ENCODE measurements around the gene KIAA0408.

DNA sequence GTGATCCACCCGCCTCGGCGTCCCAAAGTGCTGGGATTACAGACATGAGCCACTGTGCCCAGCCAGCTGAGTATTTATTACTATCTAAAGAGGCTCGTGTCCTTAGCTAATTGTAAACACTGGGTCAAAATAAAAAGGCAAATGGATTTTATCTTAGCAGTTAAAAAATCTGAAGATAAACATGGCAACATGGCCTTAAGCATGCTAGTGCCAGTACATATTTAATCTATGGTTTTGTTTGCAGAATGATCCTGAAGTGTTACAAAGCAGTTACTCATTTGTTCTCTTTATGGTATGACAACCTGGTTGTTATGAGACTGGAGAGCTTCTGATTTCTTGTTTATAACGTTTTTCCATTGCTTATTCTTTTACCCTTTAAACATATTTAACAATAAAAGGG lies 3.9 kb upstream of the KIAA0408 start:
- TF ChIP-seq CHD2 (IDR thresholded peaks at IDR 0.05; ENCODE audit: low read depth, low read length) = no peak
- no peak for TF ChIP-seq ZZZ3 (IDR thresholded peaks at IDR 0.05)
- no peak for TF ChIP-seq NCOR1 (IDR thresholded peaks at IDR 0.05)
- TF ChIP-seq, protein P1, sequence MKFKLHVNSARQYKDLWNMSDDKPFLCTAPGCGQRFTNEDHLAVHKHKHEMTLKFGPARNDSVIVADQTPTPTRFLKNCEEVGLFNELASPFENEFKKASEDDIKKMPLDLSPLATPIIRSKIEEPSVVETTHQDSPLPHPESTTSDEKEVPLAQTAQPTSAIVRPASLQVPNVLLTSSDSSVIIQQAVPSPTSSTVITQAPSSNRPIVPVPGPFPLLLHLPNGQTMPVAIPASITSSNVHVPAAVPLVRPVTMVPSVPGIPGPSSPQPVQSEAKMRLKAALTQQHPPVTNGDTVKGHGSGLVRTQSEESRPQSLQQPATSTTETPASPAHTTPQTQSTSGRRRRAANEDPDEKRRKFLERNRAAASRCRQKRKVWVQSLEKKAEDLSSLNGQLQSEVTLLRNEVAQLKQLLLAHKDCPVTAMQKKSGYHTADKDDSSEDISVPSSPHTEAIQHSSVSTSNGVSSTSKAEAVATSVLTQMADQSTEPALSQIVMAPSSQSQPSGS (CRISPR knock-in tag; IDR thresholded peaks at IDR 0.05) = no peak
- no peak for TF ChIP-seq ZNF274 (IDR thresholded peaks at IDR 0.05; ENCODE audit: borderline replicate concordance, low read depth, low read length)
- TF ChIP-seq SRSF9 (IDR thresholded peaks at IDR 0.05; ENCODE audit: borderline replicate concordance, low read depth, low read length) = no peak
- no peak for TF ChIP-seq ZNF584 (CRISPR knock-in tag; IDR thresholded peaks at IDR 0.05; ENCODE audit: low read depth)
- no peak for TF ChIP-seq ESRRA (IDR thresholded peaks at IDR 0.05; ENCODE audit: borderline replicate concordance, low read depth)
- TF ChIP-seq, protein P2, sequence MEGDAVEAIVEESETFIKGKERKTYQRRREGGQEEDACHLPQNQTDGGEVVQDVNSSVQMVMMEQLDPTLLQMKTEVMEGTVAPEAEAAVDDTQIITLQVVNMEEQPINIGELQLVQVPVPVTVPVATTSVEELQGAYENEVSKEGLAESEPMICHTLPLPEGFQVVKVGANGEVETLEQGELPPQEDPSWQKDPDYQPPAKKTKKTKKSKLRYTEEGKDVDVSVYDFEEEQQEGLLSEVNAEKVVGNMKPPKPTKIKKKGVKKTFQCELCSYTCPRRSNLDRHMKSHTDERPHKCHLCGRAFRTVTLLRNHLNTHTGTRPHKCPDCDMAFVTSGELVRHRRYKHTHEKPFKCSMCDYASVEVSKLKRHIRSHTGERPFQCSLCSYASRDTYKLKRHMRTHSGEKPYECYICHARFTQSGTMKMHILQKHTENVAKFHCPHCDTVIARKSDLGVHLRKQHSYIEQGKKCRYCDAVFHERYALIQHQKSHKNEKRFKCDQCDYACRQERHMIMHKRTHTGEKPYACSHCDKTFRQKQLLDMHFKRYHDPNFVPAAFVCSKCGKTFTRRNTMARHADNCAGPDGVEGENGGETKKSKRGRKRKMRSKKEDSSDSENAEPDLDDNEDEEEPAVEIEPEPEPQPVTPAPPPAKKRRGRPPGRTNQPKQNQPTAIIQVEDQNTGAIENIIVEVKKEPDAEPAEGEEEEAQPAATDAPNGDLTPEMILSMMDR (IDR thresholded peaks at IDR 0.05 in 2 of 3, conservative IDR thresholded peaks at IDR 0.05 in 1 of 3; ENCODE audit: insufficient read depth in 2 of 3, low read depth in 1 of 3, low read length in 3 of 3) = no peak
- no peak for TF ChIP-seq TEAD2 (tag; IDR thresholded peaks at IDR 0.05)
- TF ChIP-seq POLR3A (IDR thresholded peaks at IDR 0.05; ENCODE audit: borderline replicate concordance, extremely low read depth, insufficient read depth, insufficient read length) = no peak
- TF ChIP-seq PTBP1 (IDR thresholded peaks at IDR 0.05; ENCODE audit: low read depth, low read length) = no peak
- no peak for TF ChIP-seq CREB1 (IDR thresholded peaks at IDR 0.05)
- TF ChIP-seq CREB1 (CRISPR knock-in tag; IDR thresholded peaks at IDR 0.05) = no peak
- TF ChIP-seq NR1H2 (CRISPR knock-in tag; IDR thresholded peaks at IDR 0.05) = no peak
